GM21390 (cell line): ENCODE data around the gene SPON1.

ENCODE experiments used
- ATAC-seq: cut with Tn5 transposase; IDR thresholded peaks from one replicate; pipeline ENCODE4 v1.9.1; 2021; ENCODE audit not compliant: unreplicated experiment

SPON1 gene

DNA sequence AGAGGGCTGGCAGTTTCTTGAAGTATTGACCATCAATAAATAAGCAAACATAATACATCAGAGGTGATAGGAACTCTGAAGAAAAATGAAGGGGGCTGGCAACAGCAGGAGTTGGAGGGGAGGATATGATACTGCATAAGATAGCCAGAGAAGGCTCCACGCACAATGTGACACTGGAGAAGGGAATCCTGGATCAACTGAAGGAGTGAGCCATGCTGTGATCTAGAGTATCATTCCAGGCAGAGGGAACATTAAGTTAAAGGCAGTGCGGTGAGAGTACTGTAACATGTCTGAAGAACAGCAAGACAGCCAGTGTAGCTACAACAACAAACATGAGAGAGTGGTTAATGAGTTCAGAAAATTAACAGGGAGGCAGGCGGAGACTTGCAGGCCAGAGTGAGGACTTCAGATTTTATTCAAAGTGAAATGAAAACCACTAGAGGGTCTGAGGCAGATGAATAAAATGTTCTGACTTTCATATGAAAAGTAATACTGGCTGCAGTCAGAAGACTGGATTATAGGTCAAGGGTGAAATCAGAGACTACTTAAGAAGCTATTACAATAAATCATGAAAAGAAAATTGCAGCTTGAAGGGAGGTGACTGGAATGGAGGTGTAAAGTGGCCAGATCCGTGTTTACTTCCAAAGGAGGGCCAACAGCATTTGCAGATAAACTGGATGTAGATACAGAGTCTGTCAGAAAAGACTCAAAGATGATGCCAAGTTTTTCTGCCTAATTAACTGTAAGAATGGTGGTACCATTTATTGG lies 347.1 kb downstream of the SPON1 start:
- no peak for ATAC-seq

DNA sequence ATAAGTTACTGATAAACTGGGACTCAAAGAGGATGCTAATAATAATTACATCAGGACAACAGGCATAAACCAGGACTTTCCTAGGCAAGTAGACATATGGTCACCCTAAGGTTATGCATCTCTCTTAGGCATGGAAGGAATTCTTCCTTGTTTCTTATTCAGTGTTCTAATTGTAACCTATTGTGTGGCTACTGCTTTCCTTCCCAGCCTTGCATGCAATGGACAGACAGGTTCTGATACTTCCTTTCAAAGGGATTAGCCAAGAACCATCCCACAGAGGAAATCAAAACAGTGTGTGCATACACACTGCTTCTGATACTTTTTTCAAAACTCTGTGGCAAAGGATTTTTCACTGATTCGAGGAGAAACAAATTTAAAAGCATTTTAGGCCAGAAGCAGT lies 348.2 kb downstream of the SPON1 start:
- ATAC-seq, result no peak

DNA sequence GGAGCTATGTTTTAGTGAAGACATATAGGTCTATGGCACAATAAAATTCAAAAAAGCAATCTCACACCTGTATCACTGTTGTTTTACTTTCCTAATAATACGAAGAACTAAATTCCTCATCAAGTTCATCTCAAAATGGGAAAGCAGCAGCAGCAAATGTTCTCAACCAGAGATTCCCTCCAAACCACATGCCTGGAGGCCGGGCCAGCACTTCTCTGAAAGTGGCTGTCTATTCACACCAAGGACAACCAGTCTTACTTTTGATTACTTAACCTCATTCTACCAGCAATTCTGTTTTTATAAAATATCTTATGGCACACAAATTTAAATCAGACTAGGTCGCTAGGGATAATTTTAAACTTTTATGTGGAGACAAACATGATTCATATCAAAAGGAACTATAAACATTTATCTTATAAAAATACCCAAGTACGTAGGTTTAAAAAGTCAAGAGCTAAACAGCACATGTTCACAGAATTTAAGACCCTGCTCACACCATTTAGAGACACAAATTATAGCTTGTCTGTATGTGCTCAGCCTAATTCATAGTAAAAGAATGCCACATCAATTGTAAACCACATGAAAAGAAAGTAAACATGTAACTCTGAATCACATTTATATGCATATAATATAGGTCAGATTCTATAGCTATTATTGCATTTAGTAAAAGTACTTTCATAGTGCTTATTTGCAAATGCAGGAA lies 350.4 kb downstream of the SPON1 start:
- ATAC-seq, result no peak

DNA sequence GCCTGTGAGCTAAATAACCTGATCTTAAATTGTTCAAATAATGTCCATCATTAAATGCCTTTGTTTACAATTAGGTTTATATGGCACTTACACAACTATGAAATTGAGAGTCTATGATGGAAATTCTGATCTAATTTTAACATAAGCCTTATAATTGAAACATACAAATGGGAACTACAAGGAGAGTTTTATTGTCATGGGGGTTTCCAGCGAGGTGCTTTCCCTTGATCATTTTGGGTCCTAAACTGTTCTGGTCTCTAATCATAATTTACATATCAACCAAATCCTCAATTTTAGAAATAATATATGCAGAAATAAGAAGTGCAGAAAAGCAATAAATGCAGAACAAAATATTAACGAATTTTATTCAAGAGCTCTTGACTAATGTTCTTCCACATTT lies 351.6 kb downstream of the SPON1 start:
- no peak for ATAC-seq

DNA sequence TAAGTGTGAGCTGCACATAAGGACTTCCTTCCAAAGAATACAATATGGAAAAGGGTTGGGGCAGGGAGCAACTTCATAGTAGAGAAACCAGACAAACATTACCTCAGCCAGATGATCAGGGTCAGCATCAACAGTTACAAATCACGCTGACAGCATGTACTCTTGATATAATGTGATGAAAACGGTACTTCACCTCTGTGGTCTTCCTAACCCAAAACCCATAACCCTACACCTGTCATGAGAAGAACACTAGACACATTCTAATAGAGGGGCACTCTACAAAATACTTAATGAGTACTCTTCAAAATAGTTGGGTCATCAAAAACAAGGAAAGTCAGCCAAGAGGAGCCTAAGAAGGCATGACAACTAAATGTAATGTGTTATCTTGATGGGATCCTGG lies 352.6 kb downstream of the SPON1 start:
- ATAC-seq, result peak; percentile 25
